GM12892 (cell line): Measurements from ENCODE around the gene TRAP1.
"Not testable (repeated sequence)": the region's sequence is repeated elsewhere in the genome, so short reads cannot be mapped to it uniquely, and the experiment has no call there.

Source experiments
- DNase-seq: peaks from one replicate; pipeline ENCODE4 v3.0.0; 2011; ENCODE audit not compliant: insufficient read length
- FAIRE-seq: peaks from 2 replicates; lab custom pipeline; 2011; peaks lifted over from hg19 to GRCh38; lab: Jason Lieb, UNC
- POLR2A ChIP-seq: IDR thresholded peaks from 2 replicates; pipeline ENCODE4 v1.6.1; 2011; ENCODE audit warnings: low read depth, low read length, control low read depth
- POLR2AphosphoS5 ChIP-seq: IDR thresholded peaks from 2 replicates; pipeline ENCODE4 v1.6.1; 2011; ENCODE audit warnings: low read depth, low read length, control low read depth
- TAF1 ChIP-seq: IDR thresholded peaks from 2 replicates; pipeline ENCODE4 v1.6.1; 2011; ENCODE audit warnings: low read depth, mild to moderate bottlenecking, control low read depth, low read length, borderline replicate concordance

TRAP1 gene

GRCh38 chr16:3659251-3659650, 58.1 kb downstream of the TRAP1 start:
- DNase-seq (no peak), FAIRE-seq (no peak)
- TF ChIP-seq TAF1, result no peak
- TF ChIP-seq POLR2A, result no peak
- no peak for TF ChIP-seq POLR2AphosphoS5

GRCh38 chr16:3656491-3657468, 60.5 kb downstream of the TRAP1 start:
- DNase-seq (no peak), FAIRE-seq (no peak)
- no peak for TF ChIP-seq TAF1
- TF ChIP-seq POLR2AphosphoS5, result no peak
- TF ChIP-seq POLR2A, result no peak

- FAIRE-seq, DNase-seq: not testable (repeated sequence)
Measured at GRCh38 chr16:3656160-3656490, 61.2 kb downstream of the TRAP1 start.

GRCh38 chr16:3655396-3656159, 61.7 kb downstream of the TRAP1 start:
- TF ChIP-seq POLR2A (no peak), POLR2AphosphoS5 (no peak), TAF1 (no peak)
- no peak for DNase-seq
- no peak for FAIRE-seq

GRCh38 chr16:3655030-3655395, 62.3 kb downstream of the TRAP1 start:
- DNase-seq (no peak), FAIRE-seq (no peak)
- TF ChIP-seq TAF1 (no peak), POLR2AphosphoS5 (no peak), POLR2A (no peak)

- no peak for FAIRE-seq
- peak; percentile 71 for DNase-seq
- TF ChIP-seq POLR2AphosphoS5 (no peak), TAF1 (no peak), POLR2A (no peak)
Measured at GRCh38 chr16:3654249-3654991, 62.9 kb downstream of the TRAP1 start, which contains the start of gene DNASE1. TSS of gene DNASE1 (plus strand) at chr16:3654691. CDS start at chr16:3655374, 683 bp downstream.

- no peak for FAIRE-seq
- no peak for DNase-seq
- no peak for TF ChIP-seq POLR2AphosphoS5
- TF ChIP-seq POLR2A, result no peak
- no peak for TF ChIP-seq TAF1
Measured at GRCh38 chr16:3652373-3653195, 64.7 kb downstream of the TRAP1 start.

GRCh38 chr16:3651461-3652372, 65.6 kb downstream of the TRAP1 start:
- TF ChIP-seq POLR2AphosphoS5 (no peak), TAF1 (no peak), POLR2A (no peak)
- FAIRE-seq (no peak), DNase-seq (no peak)

- DNase-seq (no peak), FAIRE-seq (no peak)
- TF ChIP-seq POLR2A (no peak), POLR2AphosphoS5 (no peak), TAF1 (no peak)
Measured at GRCh38 chr16:3650631-3651265, 66.6 kb downstream of the TRAP1 start.
